Measurements from ENCODE around the gene FBRSL1.

GRCh38 chr12:132452596-132453350 is 37.2 kb upstream of the FBRSL1 start:
- no peak for TF ChIP-seq CTCF (IDR thresholded peaks at IDR 0.05; ENCODE audit: low read depth, low read length)
- TF ChIP-seq MAX (IDR thresholded peaks at IDR 0.05; ENCODE audit: low read depth, low read length), result no peak
- no peak for TF ChIP-seq POLR2A (IDR thresholded peaks at IDR 0.05; ENCODE audit: extremely low read depth, insufficient read length)
- TF ChIP-seq MYC (IDR thresholded peaks at IDR 0.05; ENCODE audit: low read depth, low read length), result no peak
